ENCODE measurements around the gene ASTN2.

GRCh38 chr9:116594547-116594946 is 820.3 kb downstream of the ASTN2 start:
- no peak for TF ChIP-seq SUZ12 (IDR thresholded peaks at IDR 0.05; ENCODE audit: extremely low read depth, insufficient read depth, insufficient read length)
- no peak for TF ChIP-seq YY1 (IDR thresholded peaks at IDR 0.05; ENCODE audit: insufficient read depth, insufficient read length)

All from NT2/D1 (cell line).